ENCODE data around the gene NTM. TPM values are rescaled to one million over a fixed set of nuclear protein-coding genes. Genes with fewer than 3 reads are reported as not detected.

Gene NTM
- total and polyA plus RNA-seq, 2 of the 8 experiments (the other 6 are each of a cell fraction or from before 2014, with no cell fraction given): 13.4 to 20.0 TPM

DNA sequence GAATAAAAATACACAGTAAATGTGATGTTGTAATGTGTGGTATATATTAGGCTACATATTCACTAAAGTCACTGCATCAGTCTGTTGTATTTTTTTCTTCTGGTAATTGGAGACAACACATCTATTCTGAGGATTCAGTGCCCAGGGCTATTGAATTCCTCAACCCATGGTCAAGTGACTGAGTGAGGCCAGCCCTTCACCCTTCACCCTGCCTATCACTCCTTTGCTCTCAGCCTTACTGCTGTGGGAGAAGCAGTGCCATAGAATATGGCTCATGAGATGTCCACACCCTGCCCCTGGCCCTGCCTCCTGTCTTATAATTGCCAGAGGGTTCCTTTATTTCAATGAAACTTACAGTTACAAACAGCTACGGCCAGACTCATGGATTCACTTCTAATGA lies 295.6 kb downstream of the NTM start (continued):
- TF ChIP-seq, protein P1, sequence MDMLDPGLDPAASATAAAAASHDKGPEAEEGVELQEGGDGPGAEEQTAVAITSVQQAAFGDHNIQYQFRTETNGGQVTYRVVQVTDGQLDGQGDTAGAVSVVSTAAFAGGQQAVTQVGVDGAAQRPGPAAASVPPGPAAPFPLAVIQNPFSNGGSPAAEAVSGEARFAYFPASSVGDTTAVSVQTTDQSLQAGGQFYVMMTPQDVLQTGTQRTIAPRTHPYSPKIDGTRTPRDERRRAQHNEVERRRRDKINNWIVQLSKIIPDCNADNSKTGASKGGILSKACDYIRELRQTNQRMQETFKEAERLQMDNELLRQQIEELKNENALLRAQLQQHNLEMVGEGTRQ (IDR thresholded peaks at IDR 0.05; ENCODE audit: low read length): no peak
- TF ChIP-seq, protein P2, sequence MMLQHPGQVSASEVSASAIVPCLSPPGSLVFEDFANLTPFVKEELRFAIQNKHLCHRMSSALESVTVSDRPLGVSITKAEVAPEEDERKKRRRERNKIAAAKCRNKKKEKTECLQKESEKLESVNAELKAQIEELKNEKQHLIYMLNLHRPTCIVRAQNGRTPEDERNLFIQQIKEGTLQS (IDR thresholded peaks at IDR 0.05; ENCODE audit: insufficient read depth, low read depth, low read length): no peak
- no peak for TF ChIP-seq YY1 (IDR thresholded peaks at IDR 0.05; ENCODE audit: low read depth, low read length)
